Measurements from ENCODE around the gene SEC24A.

- TF ChIP-seq CTCF (IDR thresholded peaks at IDR 0.05): no peak
- no peak for TF ChIP-seq POLR2A (IDR thresholded peaks at IDR 0.05)
Measured at GRCh38 chr5:134611515-134611914, 37.1 kb upstream of the SEC24A start.

All from esophagus squamous epithelium (tissue), 4 donors.